ENCODE results near the gene KRTAP1-3.
A peak's percentile ranks its signal among the peaks of the same experiment; 100 is the strongest.
"Not testable (repeated sequence)": the region's sequence is repeated elsewhere in the genome, so short reads cannot be mapped to it uniquely, and the experiment has no call there.

Gene KRTAP1-3

DNA sequence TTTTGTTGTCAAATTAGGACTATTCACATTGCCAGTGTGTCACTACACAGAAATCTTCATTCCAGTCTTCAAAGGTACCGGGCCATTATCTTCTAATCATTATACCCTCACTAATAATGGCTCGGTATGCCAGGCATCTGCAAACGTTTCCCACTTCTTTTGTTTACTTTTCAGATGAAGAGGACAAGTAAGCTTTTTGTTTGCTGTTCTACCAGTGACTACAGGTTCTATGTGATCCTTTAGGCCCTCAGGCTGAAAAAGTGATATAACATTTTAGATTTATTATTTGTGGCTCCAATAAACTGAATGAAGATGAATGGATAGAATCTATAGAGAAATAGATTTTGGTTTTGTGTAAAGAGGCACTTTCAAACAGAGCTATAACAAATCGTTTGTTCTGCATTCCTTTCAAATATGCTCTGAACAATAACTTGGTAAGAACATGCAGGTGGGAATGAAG is 25.3 kb downstream of the KRTAP1-3 start:
- DNase-seq, result peak; percentile 9

- peak; percentile 6 for DNase-seq
Measured at GRCh38 chr17:41008811-41009210, 25.9 kb downstream of the KRTAP1-3 start, which contains the start of gene KRTAP3-1. Gene KRTAP3-1 (minus strand): TSS chr17:41009128. CDS start chr17:41009074, 54 bp downstream.

DNA sequence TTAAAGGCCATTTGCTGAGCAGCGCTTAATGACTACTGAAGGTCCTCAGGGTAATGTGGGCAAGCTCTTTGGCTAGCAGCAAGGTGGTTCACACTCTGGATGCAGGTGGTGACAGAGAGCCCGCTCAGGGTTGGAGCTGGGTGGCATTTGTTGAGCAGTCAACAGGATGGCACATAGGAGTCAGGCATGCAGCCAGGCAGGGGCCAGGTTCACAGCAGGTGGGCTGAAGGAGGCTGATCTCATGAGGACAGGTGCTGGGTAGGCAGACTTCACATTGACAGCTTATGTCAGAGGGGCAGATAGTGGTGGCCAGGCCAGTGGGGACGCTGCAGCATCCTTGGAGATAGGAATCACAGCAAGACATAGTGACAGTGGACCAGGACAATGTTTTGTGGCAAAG is 30.3 kb downstream of the KRTAP1-3 start:
- DNase-seq, result peak; percentile 4

DNA sequence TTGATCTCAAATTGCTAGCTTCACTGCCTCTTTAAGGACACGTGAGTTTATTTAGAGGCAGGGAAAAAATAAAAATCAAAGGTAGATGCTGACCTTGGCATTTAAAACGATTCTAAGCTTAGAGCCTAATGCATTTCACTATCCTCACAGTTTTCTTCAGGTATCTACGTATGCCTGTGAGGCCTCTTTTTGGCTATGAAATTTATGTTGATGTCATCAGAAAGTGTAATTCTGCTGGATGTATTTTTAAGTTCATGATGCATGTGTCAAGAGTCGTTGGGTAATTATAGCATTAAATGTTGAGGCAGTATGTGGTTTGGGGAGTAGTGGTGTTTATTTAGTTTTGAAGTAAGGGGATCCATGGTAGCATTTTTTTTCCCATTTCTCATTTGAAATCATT is 30.7 kb downstream of the KRTAP1-3 start:
- peak; percentile 41 for DNase-seq

- no peak for DNase-seq
Measured at GRCh38 chr17:41002814-41003213, 31.9 kb downstream of the KRTAP1-3 start.

DNA sequence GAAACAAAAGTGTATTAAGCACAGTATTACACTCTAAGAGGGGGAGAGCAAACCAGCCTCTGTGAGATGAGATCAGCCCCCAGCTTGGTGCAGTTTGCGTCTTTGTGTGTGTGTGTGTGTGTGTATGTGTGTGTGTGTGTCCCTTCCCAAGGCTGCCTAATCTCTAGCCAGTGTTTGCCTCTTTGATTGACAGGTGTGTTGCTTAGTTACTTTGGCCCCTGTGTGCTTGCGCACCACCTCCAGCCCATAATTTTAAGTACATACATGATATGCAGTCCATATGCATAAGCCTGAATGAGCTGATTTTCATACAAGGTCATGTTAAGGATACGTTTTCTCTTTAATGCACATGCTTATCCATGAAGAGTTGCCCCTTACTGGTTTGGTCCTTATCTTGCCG is 32.9 kb downstream of the KRTAP1-3 start:
- no peak for DNase-seq

DNA sequence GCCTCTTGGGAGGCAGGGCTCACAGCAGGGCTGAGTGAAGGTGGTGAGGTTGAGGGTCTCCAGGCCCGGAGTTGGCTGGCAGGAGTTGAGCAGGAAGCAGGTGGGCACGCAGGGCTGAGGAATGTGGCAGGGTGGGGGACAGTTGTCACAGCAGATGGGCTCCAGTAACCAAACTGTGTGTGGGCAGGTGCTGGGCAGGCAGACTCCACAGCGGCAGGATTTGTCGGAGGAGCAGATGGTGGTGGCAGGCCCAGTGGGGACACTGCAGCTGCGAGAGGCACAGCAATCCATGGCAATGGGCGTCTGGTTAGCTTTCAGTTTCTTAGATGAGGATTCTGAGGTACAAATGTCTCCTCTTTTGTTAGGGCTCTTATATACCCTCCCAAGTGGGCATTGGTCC is 35.1 kb downstream of the KRTAP1-3 start, which contains the start of gene KRTAP3-2:
Gene KRTAP3-2 (minus strand): TSS at position 344 of the 400 bp plus-strand sequence. CDS start 53 bp downstream, at position 291.
- not testable (repeated sequence) for DNase-seq

GRCh38 chr17:40997361-40997760 is 37.3 kb downstream of the KRTAP1-3 start:
- DNase-seq, result no peak

GRCh38 chr17:40996829-40997228 is 37.8 kb downstream of the KRTAP1-3 start:
- DNase-seq, result no peak

DNA sequence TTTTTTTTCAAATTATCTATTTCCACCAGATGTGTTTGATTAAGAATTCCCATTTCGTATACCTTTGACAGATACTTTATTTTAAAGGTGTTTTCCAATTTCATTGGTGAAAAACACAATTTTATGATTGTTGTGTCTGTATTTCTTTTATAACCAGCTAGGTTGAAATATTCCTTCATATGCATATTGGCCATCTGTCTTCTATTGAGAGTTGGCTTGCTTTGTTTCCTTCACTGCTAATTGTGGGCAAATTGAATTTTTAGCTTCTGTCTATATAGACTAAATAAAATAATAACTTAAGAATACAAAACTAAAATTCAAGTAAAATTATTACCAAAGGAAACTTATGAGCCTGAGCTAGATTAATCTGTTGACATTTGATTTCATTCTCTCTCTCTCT is 39.6 kb downstream of the KRTAP1-3 start:
- no peak for DNase-seq

DNA sequence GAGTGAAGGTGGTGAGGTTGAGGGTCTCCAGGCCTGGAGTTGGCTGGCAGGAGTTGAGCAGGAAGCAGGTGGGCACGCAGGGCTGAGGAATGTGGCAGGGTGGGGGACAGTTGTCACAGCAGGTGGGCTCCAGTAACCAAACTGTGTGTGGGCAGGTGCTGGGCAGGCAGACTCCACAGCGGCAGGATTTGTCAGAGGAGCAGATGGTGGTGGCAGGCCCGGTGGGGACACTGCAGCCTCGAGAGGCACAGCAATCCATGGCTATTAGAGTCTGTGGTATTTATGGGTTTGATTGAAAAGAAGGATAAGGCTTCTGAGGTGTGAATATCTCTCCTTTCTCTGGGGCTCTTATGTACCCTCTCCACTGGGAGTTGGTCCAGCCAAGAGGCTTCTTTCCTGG is 40.8 kb downstream of the KRTAP1-3 start, which contains the start of gene KRTAP3-3:
Gene KRTAP3-3 (minus strand): TSS at position 326 of the 400 bp plus-strand sequence. CDS start 67 bp downstream, at position 259.
- no peak for DNase-seq

DNA sequence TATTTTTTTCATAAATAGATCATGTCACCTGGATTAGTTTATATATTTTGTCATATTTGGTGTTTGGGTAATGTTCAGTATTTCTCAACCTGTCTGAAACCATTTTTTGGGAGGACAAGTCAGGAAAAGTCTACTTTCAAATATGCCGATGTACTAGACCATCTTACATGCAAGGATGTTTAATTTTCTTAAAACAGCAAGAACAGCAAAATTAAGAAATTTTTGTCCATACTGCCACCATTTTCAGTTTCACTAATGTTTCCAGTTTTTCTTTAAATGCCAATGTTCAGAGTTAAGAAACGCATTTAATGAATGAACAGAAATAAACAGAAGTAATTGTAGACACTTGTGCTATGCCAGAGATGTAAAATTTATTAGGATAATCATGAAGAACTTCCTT is 41.6 kb downstream of the KRTAP1-3 start:
- no peak for DNase-seq

- no peak for DNase-seq
Measured at GRCh38 chr17:40992666-40993065, 42.0 kb downstream of the KRTAP1-3 start.

GRCh38 chr17:40986920-40987319 is 47.8 kb downstream of the KRTAP1-3 start:
- no peak for DNase-seq

GRCh38 chr17:40984226-40984625 is 50.4 kb downstream of the KRTAP1-3 start, which contains the start of gene KRT40:
Gene KRT40 (minus strand): TSS chr17:40984326. CDS start chr17:40984273, 53 bp downstream.
- DNase-seq, result no peak
